A204.1 (cell line): Measurements from ENCODE around the gene KCNJ5.

ENCODE experiments used
- FAIRE-seq: peaks from 2 replicates; lab custom pipeline; 2012; peaks lifted over from hg19 to GRCh38; lab: Jason Lieb, UNC

The KCNJ5 gene

GRCh38 chr11:128957202-128957482 lies 66.0 kb downstream of the KCNJ5 start:
- no peak for FAIRE-seq

GRCh38 chr11:128961645-128962044 lies 70.5 kb downstream of the KCNJ5 start:
- no peak for FAIRE-seq

- FAIRE-seq = no peak
These were observed 71.7 kb downstream of the KCNJ5 start for GRCh38 chr11:128962896-128963295.

GRCh38 chr11:128963744-128964325 lies 72.7 kb downstream of the KCNJ5 start:
- FAIRE-seq = no peak

- FAIRE-seq = no peak
These were observed 73.3 kb downstream of the KCNJ5 start for GRCh38 chr11:128964463-128964930.

- no peak for FAIRE-seq
These were observed 74.3 kb downstream of the KCNJ5 start for GRCh38 chr11:128965485-128965884.

- FAIRE-seq = no peak
These were observed 76.4 kb downstream of the KCNJ5 start for GRCh38 chr11:128967578-128967977.

GRCh38 chr11:128968916-128969315 lies 77.8 kb downstream of the KCNJ5 start:
- FAIRE-seq = no peak
